Measurements from ENCODE around the gene TMEM54. TPM values are rescaled to one million over a fixed set of nuclear protein-coding genes. Genes with fewer than 3 reads are reported as not detected.

TMEM54 gene
- total RNA-seq, 1 donor from 2014 or later, result 99.0 TPM

DNA sequence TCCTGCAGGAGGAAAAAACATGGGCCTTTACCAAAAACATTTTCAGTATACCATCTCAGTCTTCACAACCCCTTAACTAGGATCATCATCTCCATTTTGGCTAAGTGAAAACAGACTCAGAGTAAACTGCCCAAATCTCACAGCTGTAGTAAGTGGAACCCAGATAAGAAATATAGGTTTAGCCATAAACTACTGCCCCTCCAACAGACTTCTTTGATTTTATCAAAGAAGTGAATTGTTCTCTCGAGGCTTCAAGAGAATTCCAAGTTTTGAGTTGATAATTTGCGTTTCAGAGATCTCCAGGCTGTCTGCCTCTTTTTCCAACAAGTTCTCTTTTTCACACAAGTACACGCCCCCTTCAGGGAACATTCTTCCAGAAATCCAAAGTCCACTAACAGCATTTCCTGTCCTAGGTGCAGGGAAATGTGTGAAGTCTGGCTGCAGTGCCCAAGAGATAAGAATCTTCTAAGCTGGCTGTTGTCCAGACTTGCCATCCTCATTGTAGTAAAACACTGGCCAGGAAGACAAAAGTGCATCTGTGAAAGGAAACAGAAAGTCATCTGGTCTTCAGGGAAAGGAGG is 32.6 kb upstream of the TMEM54 start:
- DNase-seq (ENCODE audit: low read depth), result no peak

DNA sequence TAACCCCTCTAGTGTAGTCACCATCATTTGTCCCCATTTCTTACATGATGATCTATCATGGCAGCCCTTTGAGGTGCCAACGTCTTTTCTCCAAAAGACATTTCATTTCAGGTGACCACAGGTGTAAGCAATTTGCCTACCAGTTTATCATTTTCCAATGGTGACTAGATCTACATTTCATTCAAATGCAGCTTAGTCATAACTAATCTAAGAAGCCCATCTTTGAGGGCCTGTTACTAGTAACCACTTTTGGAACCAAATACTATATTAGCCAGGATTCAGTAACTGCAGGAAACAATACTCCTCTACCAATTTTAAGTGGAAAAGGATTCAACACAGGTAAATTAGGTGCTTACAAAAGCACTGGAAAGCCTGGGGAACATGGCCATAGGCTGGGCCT is 30.6 kb upstream of the TMEM54 start:
- no peak for DNase-seq (ENCODE audit: low read depth)
- TF ChIP-seq, protein P1, sequence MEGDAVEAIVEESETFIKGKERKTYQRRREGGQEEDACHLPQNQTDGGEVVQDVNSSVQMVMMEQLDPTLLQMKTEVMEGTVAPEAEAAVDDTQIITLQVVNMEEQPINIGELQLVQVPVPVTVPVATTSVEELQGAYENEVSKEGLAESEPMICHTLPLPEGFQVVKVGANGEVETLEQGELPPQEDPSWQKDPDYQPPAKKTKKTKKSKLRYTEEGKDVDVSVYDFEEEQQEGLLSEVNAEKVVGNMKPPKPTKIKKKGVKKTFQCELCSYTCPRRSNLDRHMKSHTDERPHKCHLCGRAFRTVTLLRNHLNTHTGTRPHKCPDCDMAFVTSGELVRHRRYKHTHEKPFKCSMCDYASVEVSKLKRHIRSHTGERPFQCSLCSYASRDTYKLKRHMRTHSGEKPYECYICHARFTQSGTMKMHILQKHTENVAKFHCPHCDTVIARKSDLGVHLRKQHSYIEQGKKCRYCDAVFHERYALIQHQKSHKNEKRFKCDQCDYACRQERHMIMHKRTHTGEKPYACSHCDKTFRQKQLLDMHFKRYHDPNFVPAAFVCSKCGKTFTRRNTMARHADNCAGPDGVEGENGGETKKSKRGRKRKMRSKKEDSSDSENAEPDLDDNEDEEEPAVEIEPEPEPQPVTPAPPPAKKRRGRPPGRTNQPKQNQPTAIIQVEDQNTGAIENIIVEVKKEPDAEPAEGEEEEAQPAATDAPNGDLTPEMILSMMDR (IDR thresholded peaks at IDR 0.05; ENCODE audit: insufficient read depth, low read length, poor library complexity, severe bottlenecking), result no peak
- H3K27me3 ChIP-seq (ENCODE audit: control insufficient read depth, insufficient read depth, low read length), result no peaks in the 10 kb centered on the region

More for the DNA sequence above, 32.6 kb upstream of the TMEM54 start:
- Histone ChIP-seq H3K4me3 (ENCODE audit: low read depth, low read length) (no peak overlapping the region), H3K27me3 (ENCODE audit: control insufficient read depth, insufficient read depth, low read length) (no peaks in the 10 kb centered on the region), H3K36me3 (ENCODE audit: control insufficient read depth, insufficient read depth, low read length) (no peaks in the 10 kb centered on the region)
- TF ChIP-seq, protein P1 (IDR thresholded peaks at IDR 0.05; ENCODE audit: insufficient read depth, low read length, poor library complexity, severe bottlenecking), result no peak

DNA sequence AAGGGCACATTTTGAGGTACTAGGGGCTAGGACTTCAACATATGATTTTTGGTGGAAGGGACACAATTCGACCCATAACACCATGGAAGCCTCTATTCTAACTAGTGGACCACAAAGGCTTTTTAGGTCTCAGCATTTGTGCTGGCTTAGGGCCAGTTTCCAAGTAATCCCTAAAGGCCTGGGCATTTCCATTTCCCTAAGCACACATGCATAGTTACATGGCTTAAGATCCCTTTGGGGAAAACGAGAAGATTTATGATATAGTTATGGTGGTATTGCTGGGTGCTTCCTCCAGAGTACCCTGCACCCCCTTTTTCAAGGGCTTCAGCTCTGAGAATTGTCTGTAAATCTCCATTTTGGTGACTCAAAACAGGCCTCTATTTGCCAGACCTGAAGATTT is 28.2 kb upstream of the TMEM54 start:
- no peaks in the 10 kb centered on the region for H3K36me3 ChIP-seq (ENCODE audit: control insufficient read depth, insufficient read depth, low read length)
- DNase-seq (ENCODE audit: low read depth), result no peak
- no peaks in the 10 kb centered on the region for H3K27me3 ChIP-seq (ENCODE audit: control insufficient read depth, insufficient read depth, low read length)
- no peak overlapping the region for H3K4me3 ChIP-seq (ENCODE audit: low read depth, low read length)
- TF ChIP-seq, protein P1 (IDR thresholded peaks at IDR 0.05; ENCODE audit: insufficient read depth, low read length, poor library complexity, severe bottlenecking), result no peak

More for the DNA sequence above, 30.6 kb upstream of the TMEM54 start:
- no peaks in the 10 kb centered on the region for H3K36me3 ChIP-seq (ENCODE audit: control insufficient read depth, insufficient read depth, low read length)
- no peak overlapping the region for H3K4me3 ChIP-seq (ENCODE audit: low read depth, low read length)

DNA sequence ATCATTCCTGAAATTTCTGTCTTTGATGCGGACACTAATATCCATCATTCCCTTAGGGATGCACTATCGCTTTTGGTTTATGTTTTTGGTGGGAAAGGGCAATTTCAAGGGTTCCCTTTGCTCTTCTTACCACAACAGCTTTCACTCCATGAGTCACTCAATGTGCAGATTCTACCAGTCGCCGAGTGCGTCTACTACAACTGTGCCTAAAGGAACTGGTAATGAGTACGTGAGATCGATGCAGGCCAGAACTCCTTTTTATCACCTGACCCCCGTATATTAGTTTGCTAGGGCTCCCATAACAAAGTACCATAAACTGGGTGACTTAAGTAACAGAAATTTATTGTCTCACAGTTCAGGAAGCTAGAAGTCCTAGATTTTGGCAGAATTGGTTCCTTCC is 27.5 kb upstream of the TMEM54 start:
- DNase-seq (ENCODE audit: low read depth), result no peak
- no peaks in the 10 kb centered on the region for H3K36me3 ChIP-seq (ENCODE audit: control insufficient read depth, insufficient read depth, low read length)
- TF ChIP-seq, protein P1 (IDR thresholded peaks at IDR 0.05; ENCODE audit: insufficient read depth, low read length, poor library complexity, severe bottlenecking), result no peak
- H3K27me3 ChIP-seq (ENCODE audit: control insufficient read depth, insufficient read depth, low read length), result no peaks in the 10 kb centered on the region
- no peak overlapping the region for H3K4me3 ChIP-seq (ENCODE audit: low read depth, low read length)

DNA sequence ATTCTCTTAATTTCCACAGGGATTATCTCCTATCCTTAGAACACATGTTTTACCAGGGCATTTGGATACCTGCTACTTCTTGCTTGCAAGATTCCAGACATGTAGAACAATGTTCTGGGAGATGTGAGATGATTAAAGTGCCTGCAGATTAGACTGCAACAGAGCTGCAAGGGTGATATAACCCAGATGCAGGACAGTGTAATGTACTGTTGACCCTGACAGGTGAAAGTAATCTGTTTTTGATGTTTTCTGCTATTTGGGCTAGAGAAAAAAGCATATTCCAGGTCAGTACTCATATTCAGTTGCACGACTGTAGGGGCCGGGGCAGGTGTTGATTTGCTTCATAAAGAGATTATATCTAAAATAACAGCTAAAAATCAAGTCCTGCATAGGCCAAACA is 27.1 kb upstream of the TMEM54 start:
- Histone ChIP-seq H3K27me3 (ENCODE audit: control insufficient read depth, insufficient read depth, low read length) (no peaks in the 10 kb centered on the region), H3K4me3 (ENCODE audit: low read depth, low read length) (no peak overlapping the region), H3K36me3 (ENCODE audit: control insufficient read depth, insufficient read depth, low read length) (no peaks in the 10 kb centered on the region)
- TF ChIP-seq, protein P1 (IDR thresholded peaks at IDR 0.05; ENCODE audit: insufficient read depth, low read length, poor library complexity, severe bottlenecking), result no peak
- no peak for DNase-seq (ENCODE audit: low read depth)

DNA sequence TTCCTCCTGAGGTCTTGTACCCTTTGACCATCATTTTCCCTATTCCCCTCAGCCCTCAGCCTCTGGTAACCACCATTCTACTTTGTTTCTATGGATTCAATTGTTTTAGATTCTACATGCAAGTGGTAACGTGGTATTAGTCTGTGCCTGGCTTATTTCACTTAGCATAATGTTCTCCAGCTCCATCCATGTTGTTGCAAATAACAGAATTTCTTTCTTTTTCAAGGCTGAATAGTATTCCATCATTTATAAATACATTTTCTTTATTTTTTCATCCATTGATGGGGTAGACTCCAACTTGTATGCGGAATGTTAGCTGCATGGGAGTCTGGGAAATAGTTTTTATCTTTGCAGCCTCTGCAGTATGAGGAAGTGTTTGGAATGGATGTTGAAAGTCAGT is 26.3 kb upstream of the TMEM54 start:
- Histone ChIP-seq H3K27me3 (ENCODE audit: control insufficient read depth, insufficient read depth, low read length) (no peaks in the 10 kb centered on the region), H3K36me3 (ENCODE audit: control insufficient read depth, insufficient read depth, low read length) (no peaks in the 10 kb centered on the region), H3K4me3 (ENCODE audit: low read depth, low read length) (no peak overlapping the region)
- TF ChIP-seq, protein P1 (IDR thresholded peaks at IDR 0.05; ENCODE audit: insufficient read depth, low read length, poor library complexity, severe bottlenecking), result no peak
- DNase-seq (ENCODE audit: low read depth), result no peak
